Muscle layer of duodenum (tissue), 2 donors: ENCODE results near the gene ZNF783.

Source experiments
- H3K27ac ChIP-seq: one replicate; pipeline ENCODE4 v1.7.0; 2013; ENCODE audit warnings: mild to moderate bottlenecking, low read length
- H3K27me3 ChIP-seq: one replicate; pipeline ENCODE4 v1.7.0; 2013; ENCODE audit warnings: low read depth, mild to moderate bottlenecking, control low read depth, low read length
- H3K36me3 ChIP-seq, 2 donors: one replicate each; pipeline ENCODE4 v1.7.0; 2013; ENCODE audit warnings: low read length in 2 of 2, control low read depth in 1 of 2, mild to moderate bottlenecking in 1 of 2; ENCODE audit not compliant: insufficient read depth in 2 of 2, control insufficient read depth in 1 of 2
- H3K4me1 ChIP-seq, 2 donors: one replicate each; pipeline ENCODE4 v1.7.0; 2013; ENCODE audit warnings: low read length in 2 of 2, mild to moderate bottlenecking in 2 of 2, control low read depth in 1 of 2, moderate library complexity in 1 of 2; ENCODE audit not compliant: insufficient read depth in 2 of 2, control insufficient read depth in 1 of 2
- H3K4me3 ChIP-seq, 2 donors: one replicate each; pipeline ENCODE4 v1.7.0; 2013; ENCODE audit warnings: low read length in 2 of 2, low read depth in 1 of 2, mild to moderate bottlenecking in 1 of 2
- H3K9me3 ChIP-seq, 2 donors: one replicate each; pipeline ENCODE4 v1.7.0; 2013; ENCODE audit warnings: low read length in 2 of 2, control low read depth in 1 of 2, mild to moderate bottlenecking in 1 of 2; ENCODE audit not compliant: control insufficient read depth in 1 of 2
- donor health status: healthy.

The ZNF783 gene

GRCh38 chr7:149261829-149262617 is at the start of gene ZNF783:
TSS of gene ZNF783 (plus strand) at chr7:149262196. CDS start at chr7:149262334, 138 bp downstream.
- peak within 1 kb of the TSS; percentile 52 to 63 for H3K4me3 ChIP-seq
- H3K27me3 ChIP-seq, result no peaks in the 10 kb centered on the region
- H3K9me3 ChIP-seq, result no peaks in the 10 kb centered on the region
- peaks cover 0 to 8% of the 10 kb centered on the region in 2 donors for H3K4me1 ChIP-seq
- peaks cover 3 to 23% of the 10 kb centered on the region in 2 donors for H3K36me3 ChIP-seq
- peak within 1 kb of the TSS; percentile 75 for H3K27ac ChIP-seq

DNA sequence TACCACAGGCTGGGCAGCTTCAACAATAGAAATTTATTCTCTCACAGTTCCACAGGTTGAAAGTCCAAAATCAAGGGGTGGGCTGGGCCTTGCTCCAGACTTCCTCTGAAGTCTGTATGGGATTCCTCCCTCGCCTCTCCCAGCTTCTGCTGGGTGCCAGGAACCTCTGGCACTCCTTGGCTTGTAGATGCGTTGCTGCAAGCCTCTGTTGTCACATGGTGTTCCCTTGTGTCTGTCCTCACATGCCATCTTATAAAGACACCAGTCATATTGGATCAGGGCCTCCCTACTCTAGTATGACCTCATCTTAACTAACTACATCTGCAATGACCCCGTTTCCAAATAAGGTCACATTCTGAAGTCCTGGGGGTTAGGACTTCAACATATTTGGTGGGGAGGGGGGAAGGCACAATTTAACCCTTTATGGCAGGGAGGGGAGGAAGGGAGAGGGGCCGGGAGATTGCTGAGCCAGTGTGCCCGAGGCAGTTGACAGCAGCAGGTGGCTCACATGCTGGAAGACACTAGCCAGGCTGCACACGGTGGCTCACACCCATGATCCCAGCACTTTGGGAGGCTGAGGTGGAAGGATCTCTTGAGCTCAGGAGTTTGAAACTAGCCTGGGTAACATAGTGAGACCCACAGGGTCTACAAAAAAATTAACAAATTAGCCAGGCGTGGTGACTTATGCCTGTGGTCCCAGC is 47.8 kb upstream of the ZNF783 start:
- Histone ChIP-seq H3K36me3 (peaks cover 82 to 91% of the 10 kb centered on the region in 2 donors), H3K9me3 (no peaks in the 10 kb centered on the region), H3K27ac (no peak overlapping the region), H3K4me1 (peaks cover 0 to 7% of the 10 kb centered on the region in 2 donors), H3K27me3 (no peaks in the 10 kb centered on the region), H3K4me3 (no peak overlapping the region)

DNA sequence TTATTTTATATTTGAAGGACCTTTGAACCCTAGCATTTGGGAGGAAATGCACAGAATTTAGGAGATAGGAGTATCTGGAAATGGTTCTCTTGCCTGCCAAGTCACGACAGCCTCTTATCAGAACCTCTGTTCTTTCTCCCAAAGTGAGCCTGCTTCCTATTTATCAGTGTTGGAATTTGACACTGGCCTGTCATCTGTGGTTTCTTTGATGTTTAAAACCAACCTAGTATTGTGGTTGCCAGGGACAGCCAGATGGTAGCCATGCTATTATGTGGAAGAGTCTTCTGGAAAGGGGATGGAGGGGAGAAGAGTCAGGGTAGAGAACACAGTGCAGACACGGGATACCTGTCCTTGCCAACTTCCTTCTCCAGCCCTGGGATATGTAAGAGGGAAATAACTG is 45.6 kb upstream of the ZNF783 start:
- Histone ChIP-seq H3K27me3 (no peaks in the 10 kb centered on the region), H3K4me3 (no peak overlapping the region), H3K36me3 (peaks cover 66 to 85% of the 10 kb centered on the region in 2 donors), H3K9me3 (no peaks in the 10 kb centered on the region), H3K4me1 (peaks cover 0 to 7% of the 10 kb centered on the region in 2 donors), H3K27ac (no peak overlapping the region)

DNA sequence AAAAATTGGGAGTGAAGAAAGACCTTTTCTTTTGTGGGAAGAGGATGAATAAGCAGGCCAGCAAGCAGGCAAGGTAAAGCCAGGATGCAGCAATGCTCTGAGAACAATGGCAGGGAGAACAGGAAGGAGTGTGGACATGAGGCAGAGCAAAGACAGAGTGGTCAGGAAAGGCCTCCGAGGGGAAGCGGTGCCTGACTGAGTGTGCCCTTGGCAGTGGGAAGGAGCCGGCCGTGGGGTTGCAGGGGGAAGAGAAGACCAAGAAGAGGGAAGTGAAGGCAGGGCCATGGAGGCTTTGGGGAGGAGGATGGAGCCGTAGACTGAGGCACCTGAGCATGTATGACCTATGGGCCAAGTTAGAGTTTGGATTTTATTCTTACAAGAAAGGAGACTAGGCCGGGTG is 44.4 kb upstream of the ZNF783 start:
- H3K9me3 ChIP-seq, result no peaks in the 10 kb centered on the region
- peaks cover 63 to 78% of the 10 kb centered on the region in 2 donors for H3K36me3 ChIP-seq
- no peak overlapping the region for H3K27ac ChIP-seq
- H3K4me1 ChIP-seq, result peaks cover 0 to 7% of the 10 kb centered on the region in 2 donors
- H3K4me3 ChIP-seq, result no peak overlapping the region
- H3K27me3 ChIP-seq, result no peaks in the 10 kb centered on the region

- Histone ChIP-seq H3K36me3 (peaks cover 51 to 71% of the 10 kb centered on the region in 2 donors), H3K27me3 (no peaks in the 10 kb centered on the region), H3K4me3 (no peak overlapping the region), H3K27ac (no peak overlapping the region), H3K9me3 (no peaks in the 10 kb centered on the region), H3K4me1 (peaks cover 0 to 7% of the 10 kb centered on the region in 2 donors)
Measured at GRCh38 chr7:149218469-149219420, 43.3 kb upstream of the ZNF783 start.

DNA sequence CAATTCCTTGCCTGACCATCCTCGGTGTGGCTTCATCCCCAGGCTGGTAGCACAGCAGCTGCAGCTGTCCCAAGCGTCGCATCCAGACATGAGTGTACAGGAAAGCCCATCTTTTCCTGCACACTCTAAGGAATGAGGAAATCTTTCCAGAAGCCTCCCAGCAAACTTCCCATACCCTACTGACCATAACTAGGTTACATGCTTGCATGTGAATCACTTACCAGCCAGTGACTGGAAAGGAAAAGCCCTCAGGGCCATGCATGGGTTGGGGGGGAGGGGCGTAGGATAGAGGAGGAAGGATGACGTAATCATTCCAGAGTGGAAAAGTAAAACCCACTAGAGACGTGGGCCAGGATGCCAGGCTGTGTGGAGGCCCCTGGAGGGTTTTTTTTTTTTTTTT is 41.5 kb upstream of the ZNF783 start:
- Histone ChIP-seq H3K4me3 (no peak overlapping the region), H3K27ac (no peak overlapping the region), H3K4me1 (peaks cover 0 to 7% of the 10 kb centered on the region in 2 donors), H3K36me3 (peaks cover 39 to 68% of the 10 kb centered on the region in 2 donors), H3K27me3 (no peaks in the 10 kb centered on the region), H3K9me3 (no peaks in the 10 kb centered on the region)

DNA sequence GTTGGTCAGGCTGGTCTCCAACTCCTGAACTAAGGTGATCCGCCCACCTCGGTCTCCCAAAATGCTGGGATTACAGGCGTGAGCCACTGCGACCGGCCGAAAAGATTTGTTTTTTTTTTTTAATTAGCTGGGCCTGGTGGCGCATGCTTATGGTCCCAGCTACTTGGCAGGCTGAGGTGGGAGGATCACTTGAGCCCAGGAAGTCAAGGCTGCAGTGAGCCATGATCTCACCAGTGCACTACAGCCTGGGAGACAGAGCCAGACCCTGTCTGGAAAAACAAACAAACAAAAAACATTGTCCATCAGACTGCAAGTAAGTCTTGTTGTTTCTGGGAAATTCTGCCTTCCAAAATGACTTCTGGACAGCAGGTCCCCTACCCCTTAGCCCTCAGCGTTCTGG is 38.8 kb upstream of the ZNF783 start:
- H3K4me3 ChIP-seq, result no peak overlapping the region
- H3K4me1 ChIP-seq, result peaks cover 0 to 7% of the 10 kb centered on the region in 2 donors
- H3K27me3 ChIP-seq, result no peaks in the 10 kb centered on the region
- peaks cover 23 to 52% of the 10 kb centered on the region in 2 donors for H3K36me3 ChIP-seq
- no peak overlapping the region for H3K27ac ChIP-seq
- no peaks in the 10 kb centered on the region for H3K9me3 ChIP-seq

DNA sequence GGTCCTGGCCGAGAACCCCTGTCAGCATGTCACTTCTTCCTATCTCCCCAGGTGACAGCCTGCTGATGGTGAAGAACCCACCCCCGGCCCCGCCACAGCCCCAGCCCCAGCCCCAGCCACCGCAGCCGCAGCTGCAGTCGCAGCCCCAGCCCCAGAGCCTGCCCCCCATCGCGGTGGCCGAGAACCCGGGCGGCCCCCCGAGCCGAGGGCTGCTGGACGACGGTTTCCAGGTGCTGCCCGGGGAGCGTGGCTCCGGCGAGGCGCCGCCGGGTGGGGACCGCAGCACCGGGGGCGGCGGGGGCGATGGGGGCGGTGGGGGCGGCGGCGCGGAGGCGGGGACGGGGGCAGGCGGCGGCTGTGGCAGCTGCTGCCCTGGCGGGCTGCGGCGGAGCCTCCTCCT is 38.2 kb upstream of the ZNF783 start:
- peaks cover 0 to 3% of the 10 kb centered on the region in 2 donors for H3K4me1 ChIP-seq
- H3K36me3 ChIP-seq, result peaks cover 17 to 48% of the 10 kb centered on the region in 2 donors
- no peaks in the 10 kb centered on the region for H3K9me3 ChIP-seq

DNA sequence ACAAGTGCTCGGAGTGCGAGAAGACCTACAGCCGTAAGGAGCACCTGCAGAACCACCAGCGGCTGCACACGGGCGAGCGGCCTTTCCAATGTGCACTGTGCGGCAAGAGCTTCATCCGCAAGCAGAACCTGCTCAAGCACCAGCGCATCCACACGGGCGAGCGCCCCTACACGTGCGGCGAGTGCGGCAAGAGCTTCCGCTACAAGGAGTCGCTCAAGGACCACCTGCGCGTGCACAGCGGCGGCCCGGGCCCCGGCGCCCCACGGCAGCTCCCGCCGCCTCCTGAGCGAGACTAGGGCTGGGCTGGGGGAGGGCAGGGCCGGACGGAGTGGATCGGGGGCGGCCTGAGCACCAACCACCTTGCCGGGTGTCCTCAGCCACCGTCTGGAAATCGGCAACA is 37.6 kb upstream of the ZNF783 start:
- Histone ChIP-seq H3K36me3 (peaks cover 12 to 42% of the 10 kb centered on the region in 2 donors), H3K4me3 (no peak overlapping the region), H3K27me3 (no peaks in the 10 kb centered on the region), H3K4me1 (no peaks in the 10 kb centered on the region), H3K27ac (no peak overlapping the region), H3K9me3 (no peaks in the 10 kb centered on the region)

More for the DNA sequence above, 38.2 kb upstream of the ZNF783 start:
- Histone ChIP-seq H3K27me3 (no peaks in the 10 kb centered on the region), H3K4me3 (no peak overlapping the region), H3K27ac (no peak overlapping the region)

- H3K4me1 ChIP-seq, result no peaks in the 10 kb centered on the region
- no peak overlapping the region for H3K27ac ChIP-seq
- peaks cover 11 to 37% of the 10 kb centered on the region in 2 donors for H3K36me3 ChIP-seq
- no peaks in the 10 kb centered on the region for H3K27me3 ChIP-seq
- no peaks in the 10 kb centered on the region for H3K9me3 ChIP-seq
- H3K4me3 ChIP-seq, result no peak overlapping the region
Measured at GRCh38 chr7:149225106-149225505, 36.9 kb upstream of the ZNF783 start.

- peaks cover 11 to 33% of the 10 kb centered on the region in 2 donors for H3K36me3 ChIP-seq
- H3K4me3 ChIP-seq, result no peak overlapping the region
- H3K9me3 ChIP-seq, result no peaks in the 10 kb centered on the region
- H3K4me1 ChIP-seq, result no peaks in the 10 kb centered on the region
- H3K27me3 ChIP-seq, result no peaks in the 10 kb centered on the region
- H3K27ac ChIP-seq, result no peak overlapping the region
Measured at GRCh38 chr7:149225656-149226055, 36.3 kb upstream of the ZNF783 start.
